HepG2 (cell line): Measurements from ENCODE around the gene CUL9. TPM values are rescaled to one million over a fixed set of nuclear protein-coding genes. Genes with fewer than 3 reads are reported as not detected.

Experiments
- CREB1 ChIP-seq, 2 experiments: fragments of 450-650 bp in 1 of 2; IDR thresholded peaks; 2 replicates each; pipeline ENCODE4 v1.6.1; 2016 to 2017; ENCODE audit warnings: control low read depth in 1 of 2, mild to moderate bottlenecking in 1 of 2, missing compliant biosample characterization in 1 of 2, missing genetic modification characterization in 1 of 2
- GLI4 ChIP-seq: sonication (generic); formaldehyde crosslinking; IDR thresholded peaks from 2 replicates; pipeline ENCODE4 v1.5.1; 2020; ENCODE audit warnings: missing genetic modification reagents, mild to moderate bottlenecking, moderate library complexity, borderline replicate concordance
- JDP2 ChIP-seq: sonication (generic); formaldehyde crosslinking; IDR thresholded peaks from 2 replicates; pipeline ENCODE4 v1.8.1; 2022; ENCODE audit warnings: missing genetic modification reagents, borderline replicate concordance
- KLF6 ChIP-seq: IDR thresholded peaks from 2 replicates; pipeline ENCODE4 v1.8.0; 2016; ENCODE audit warnings: missing biosample characterization, missing genetic modification reagents
- KLF9 ChIP-seq: IDR thresholded peaks from 2 replicates; pipeline ENCODE4 v1.6.1; 2016; ENCODE audit warnings: low read depth
- MEF2D ChIP-seq: sonication (generic); formaldehyde crosslinking; IDR thresholded peaks from 2 replicates; pipeline ENCODE4 v1.5.1; 2020; ENCODE audit warnings: mild to moderate bottlenecking, missing genetic modification reagents
- SP1 ChIP-seq, 2 experiments: fragments of 450-650 bp in 1 of 2; sonication (generic) in 1 of 2; formaldehyde crosslinking in 1 of 2; IDR thresholded peaks; 2 replicates each; pipeline versions ENCODE4 v1.4.0 to v1.6.1; 2016 to 2020; ENCODE audit warnings: missing genetic modification reagents in 1 of 2
- ZBTB7A ChIP-seq: sonication (generic); formaldehyde crosslinking; IDR thresholded peaks from 2 replicates; pipeline ENCODE4 v1.8.0; 2022; ENCODE audit warnings: mild to moderate bottlenecking, missing genetic modification reagents
- ZFY ChIP-seq: sonication (generic); formaldehyde crosslinking; IDR thresholded peaks from 2 replicates; pipeline ENCODE4 v1.4.0; 2020; ENCODE audit warnings: missing genetic modification reagents
- ZNF317 ChIP-seq: sonication (generic); formaldehyde crosslinking; IDR thresholded peaks from 2 replicates; pipeline ENCODE4 v1.5.0; 2020; ENCODE audit warnings: mild to moderate bottlenecking, missing genetic modification reagents
- ZNF558 ChIP-seq: sonication (generic); formaldehyde crosslinking; IDR thresholded peaks from 2 replicates; pipeline ENCODE4 v1.9.0; 2022; ENCODE audit warnings: mild to moderate bottlenecking, missing genetic modification reagents, borderline replicate concordance
- polyA plus RNA-seq, 8 experiments: library from polyadenylated mRNA; depleted of rRNA in 3 of 8; stranded (reverse) in 7 of 8; unstranded in 1 of 8; fragments of >200 nt; fragmentation: Illumina TruSeq in 4 of 8; extraction: Trizol in 4 of 8; gene quantifications; 2 replicates each; pipeline versions ENCODE4 v1.2.1 to v1.2.3, GENCODE V29; 2011 to 2016; ENCODE audit warnings: low read depth in 4 of 8, missing spikeins in 1 of 8, mixed read lengths in 1 of 8; ENCODE audit not compliant: insufficient read depth in 1 of 8
- total RNA-seq, 5 experiments: library from RNA; depleted of rRNA; stranded (reverse); fragments of >200 nt; fragmentation: Illumina TruSeq; extraction: Trizol; gene quantifications; 2 replicates each; pipeline ENCODE4 v1.2.3, GENCODE V29; 2016; ENCODE audit warnings: low read depth in 1 of 5
- TF ChIP-seq, protein P1 (sequence below): IDR thresholded peaks from 2 replicates; pipeline ENCODE4 v1.6.1; 2016; ENCODE audit warnings: missing genetic modification reagents, missing compliant biosample characterization
- TF ChIP-seq, protein P2 (sequence below), 2 experiments: sonication (generic) in 1 of 2; formaldehyde crosslinking in 1 of 2; IDR thresholded peaks; 2 replicates each; pipeline versions ENCODE4 v1.4.0 to v1.6.1; 2018 to 2020; ENCODE audit warnings: missing genetic modification reagents in 2 of 2, borderline replicate concordance in 1 of 2, low read depth in 1 of 2, mild to moderate bottlenecking in 1 of 2, missing biosample characterization in 1 of 2
- TF ChIP-seq, protein P3 (sequence below): IDR thresholded peaks from 2 replicates; pipeline ENCODE4 v1.6.1; 2016; ENCODE audit warnings: missing compliant biosample characterization, missing genetic modification reagents, borderline replicate concordance
- TF ChIP-seq, protein P4 (sequence below): sonication (generic); formaldehyde crosslinking; IDR thresholded peaks from 2 replicates; pipeline ENCODE4 v1.4.0; 2020; ENCODE audit warnings: missing genetic modification reagents
- TF ChIP-seq, protein P5 (sequence below): sonication (generic); formaldehyde crosslinking; conservative IDR thresholded peaks from 2 replicates; pipeline ENCODE4 v1.4.0; 2020; ENCODE audit warnings: missing genetic modification reagents

Gene CUL9
- total and polyA plus RNA-seq, 2 of the 13 experiments (the other 11 are each of a cell fraction or from before 2014, with no cell fraction given): 11.4 to 13.7 TPM

- TF ChIP-seq, protein P1, sequence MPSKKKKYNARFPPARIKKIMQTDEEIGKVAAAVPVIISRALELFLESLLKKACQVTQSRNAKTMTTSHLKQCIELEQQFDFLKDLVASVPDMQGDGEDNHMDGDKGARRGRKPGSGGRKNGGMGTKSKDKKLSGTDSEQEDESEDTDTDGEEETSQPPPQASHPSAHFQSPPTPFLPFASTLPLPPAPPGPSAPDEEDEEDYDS (CRISPR knock-in tag): 0 out of 2 replicates have a peak, but pooled peaks have one; percentile 34
- no peak for TF ChIP-seq ZBTB7A (CRISPR knock-in tag)
- TF ChIP-seq, protein P2, sequence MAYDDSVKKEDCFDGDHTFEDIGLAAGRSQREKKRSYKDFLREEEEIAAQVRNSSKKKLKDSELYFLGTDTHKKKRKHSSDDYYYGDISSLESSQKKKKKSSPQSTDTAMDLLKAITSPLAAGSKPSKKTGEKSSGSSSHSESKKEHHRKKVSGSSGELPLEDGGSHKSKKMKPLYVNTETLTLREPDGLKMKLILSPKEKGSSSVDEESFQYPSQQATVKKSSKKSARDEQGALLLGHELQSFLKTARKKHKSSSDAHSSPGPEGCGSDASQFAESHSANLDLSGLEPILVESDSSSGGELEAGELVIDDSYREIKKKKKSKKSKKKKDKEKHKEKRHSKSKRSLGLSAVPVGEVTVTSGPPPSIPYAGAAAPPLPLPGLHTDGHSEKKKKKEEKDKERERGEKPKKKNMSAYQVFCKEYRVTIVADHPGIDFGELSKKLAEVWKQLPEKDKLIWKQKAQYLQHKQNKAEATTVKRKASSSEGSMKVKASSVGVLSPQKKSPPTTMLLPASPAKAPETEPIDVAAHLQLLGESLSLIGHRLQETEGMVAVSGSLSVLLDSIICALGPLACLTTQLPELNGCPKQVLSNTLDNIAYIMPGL (CRISPR knock-in tag; IDR thresholded peaks at IDR 0.05; ENCODE audit: borderline replicate concordance in 1 of 2, low read depth in 1 of 2): no peak; a peak in 1 of 4 replicates
- TF ChIP-seq JDP2 (CRISPR knock-in tag): no peak
- TF ChIP-seq GLI4 (CRISPR knock-in tag): no peak
- no peak for TF ChIP-seq ZNF558
- 0 out of 2 replicates have a peak, but pooled peaks have one; percentile 29 for TF ChIP-seq ZNF317 (CRISPR knock-in tag)
- TF ChIP-seq, protein P3, sequence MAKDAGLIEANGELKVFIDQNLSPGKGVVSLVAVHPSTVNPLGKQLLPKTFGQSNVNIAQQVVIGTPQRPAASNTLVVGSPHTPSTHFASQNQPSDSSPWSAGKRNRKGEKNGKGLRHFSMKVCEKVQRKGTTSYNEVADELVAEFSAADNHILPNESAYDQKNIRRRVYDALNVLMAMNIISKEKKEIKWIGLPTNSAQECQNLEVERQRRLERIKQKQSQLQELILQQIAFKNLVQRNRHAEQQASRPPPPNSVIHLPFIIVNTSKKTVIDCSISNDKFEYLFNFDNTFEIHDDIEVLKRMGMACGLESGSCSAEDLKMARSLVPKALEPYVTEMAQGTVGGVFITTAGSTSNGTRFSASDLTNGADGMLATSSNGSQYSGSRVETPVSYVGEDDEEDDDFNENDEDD (CRISPR knock-in tag): no peak
- TF ChIP-seq KLF9 (CRISPR knock-in tag): no peak
- peak; percentile 55; the same call in 1 of the 2 replicates for TF ChIP-seq ZFY (CRISPR knock-in tag)
- TF ChIP-seq SP1 (IDR thresholded peaks at IDR 0.05): no peak
- TF ChIP-seq SP1 (CRISPR knock-in tag; IDR thresholded peaks at IDR 0.05): no peak
- TF ChIP-seq, protein P4, sequence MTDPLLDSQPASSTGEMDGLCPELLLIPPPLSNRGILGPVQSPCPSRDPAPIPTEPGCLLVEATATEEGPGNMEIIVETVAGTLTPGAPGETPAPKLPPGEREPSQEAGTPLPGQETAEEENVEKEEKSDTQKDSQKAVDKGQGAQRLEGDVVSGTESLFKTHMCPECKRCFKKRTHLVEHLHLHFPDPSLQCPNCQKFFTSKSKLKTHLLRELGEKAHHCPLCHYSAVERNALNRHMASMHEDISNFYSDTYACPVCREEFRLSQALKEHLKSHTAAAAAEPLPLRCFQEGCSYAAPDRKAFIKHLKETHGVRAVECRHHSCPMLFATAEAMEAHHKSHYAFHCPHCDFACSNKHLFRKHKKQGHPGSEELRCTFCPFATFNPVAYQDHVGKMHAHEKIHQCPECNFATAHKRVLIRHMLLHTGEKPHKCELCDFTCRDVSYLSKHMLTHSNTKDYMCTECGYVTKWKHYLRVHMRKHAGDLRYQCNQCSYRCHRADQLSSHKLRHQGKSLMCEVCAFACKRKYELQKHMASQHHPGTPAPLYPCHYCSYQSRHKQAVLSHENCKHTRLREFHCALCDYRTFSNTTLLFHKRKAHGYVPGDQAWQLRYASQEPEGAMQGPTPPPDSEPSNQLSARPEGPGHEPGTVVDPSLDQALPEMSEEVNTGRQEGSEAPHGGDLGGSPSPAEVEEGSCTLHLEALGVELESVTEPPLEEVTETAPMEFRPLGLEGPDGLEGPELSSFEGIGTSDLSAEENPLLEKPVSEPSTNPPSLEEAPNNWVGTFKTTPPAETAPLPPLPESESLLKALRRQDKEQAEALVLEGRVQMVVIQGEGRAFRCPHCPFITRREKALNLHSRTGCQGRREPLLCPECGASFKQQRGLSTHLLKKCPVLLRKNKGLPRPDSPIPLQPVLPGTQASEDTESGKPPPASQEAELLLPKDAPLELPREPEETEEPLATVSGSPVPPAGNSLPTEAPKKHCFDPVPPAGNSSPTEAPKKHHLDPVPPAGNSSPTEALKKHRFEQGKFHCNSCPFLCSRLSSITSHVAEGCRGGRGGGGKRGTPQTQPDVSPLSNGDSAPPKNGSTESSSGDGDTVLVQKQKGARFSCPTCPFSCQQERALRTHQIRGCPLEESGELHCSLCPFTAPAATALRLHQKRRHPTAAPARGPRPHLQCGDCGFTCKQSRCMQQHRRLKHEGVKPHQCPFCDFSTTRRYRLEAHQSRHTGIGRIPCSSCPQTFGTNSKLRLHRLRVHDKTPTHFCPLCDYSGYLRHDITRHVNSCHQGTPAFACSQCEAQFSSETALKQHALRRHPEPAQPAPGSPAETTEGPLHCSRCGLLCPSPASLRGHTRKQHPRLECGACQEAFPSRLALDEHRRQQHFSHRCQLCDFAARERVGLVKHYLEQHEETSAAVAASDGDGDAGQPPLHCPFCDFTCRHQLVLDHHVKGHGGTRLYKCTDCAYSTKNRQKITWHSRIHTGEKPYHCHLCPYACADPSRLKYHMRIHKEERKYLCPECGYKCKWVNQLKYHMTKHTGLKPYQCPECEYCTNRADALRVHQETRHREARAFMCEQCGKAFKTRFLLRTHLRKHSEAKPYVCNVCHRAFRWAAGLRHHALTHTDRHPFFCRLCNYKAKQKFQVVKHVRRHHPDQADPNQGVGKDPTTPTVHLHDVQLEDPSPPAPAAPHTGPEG (CRISPR knock-in tag): no peak
- no peak for TF ChIP-seq CREB1 (IDR thresholded peaks at IDR 0.05)
- no peak for TF ChIP-seq CREB1 (CRISPR knock-in tag; IDR thresholded peaks at IDR 0.05)
- 0 out of 2 replicates have a peak, but pooled peaks have one; percentile 63 for TF ChIP-seq MEF2D (CRISPR knock-in tag)
- TF ChIP-seq KLF6 (CRISPR knock-in tag): no peak
- TF ChIP-seq, protein P5, sequence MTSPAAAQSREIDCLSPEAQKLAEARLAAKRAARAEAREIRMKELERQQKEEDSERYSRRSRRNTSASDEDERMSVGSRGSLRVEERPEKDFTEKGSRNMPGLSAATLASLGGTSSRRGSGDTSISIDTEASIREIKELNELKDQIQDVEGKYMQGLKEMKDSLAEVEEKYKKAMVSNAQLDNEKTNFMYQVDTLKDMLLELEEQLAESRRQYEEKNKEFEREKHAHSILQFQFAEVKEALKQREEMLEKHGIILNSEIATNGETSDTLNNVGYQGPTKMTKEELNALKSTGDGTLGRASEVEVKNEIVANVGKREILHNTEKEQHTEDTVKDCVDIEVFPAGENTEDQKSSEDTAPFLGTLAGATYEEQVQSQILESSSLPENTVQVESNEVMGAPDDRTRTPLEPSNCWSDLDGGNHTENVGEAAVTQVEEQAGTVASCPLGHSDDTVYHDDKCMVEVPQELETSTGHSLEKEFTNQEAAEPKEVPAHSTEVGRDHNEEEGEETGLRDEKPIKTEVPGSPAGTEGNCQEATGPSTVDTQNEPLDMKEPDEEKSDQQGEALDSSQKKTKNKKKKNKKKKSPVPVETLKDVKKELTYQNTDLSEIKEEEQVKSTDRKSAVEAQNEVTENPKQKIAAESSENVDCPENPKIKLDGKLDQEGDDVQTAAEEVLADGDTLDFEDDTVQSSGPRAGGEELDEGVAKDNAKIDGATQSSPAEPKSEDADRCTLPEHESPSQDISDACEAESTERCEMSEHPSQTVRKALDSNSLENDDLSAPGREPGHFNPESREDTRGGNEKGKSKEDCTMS (CRISPR knock-in tag): no peak
Observed at GRCh38 chr6:43150051-43150751, 31.8 kb upstream of the CUL9 start (continued).
